Ovary (tissue), 9 donors: Measurements from ENCODE around the gene FAM110D. TPM values are rescaled to one million over a fixed set of nuclear protein-coding genes. Genes with fewer than 3 reads are reported as not detected.

Experiments
- DNase-seq, 5 donors: peaks; one replicate each; pipeline ENCODE4 v3.0.0-alpha.2; 2019 to 2020
- H3K27ac ChIP-seq, 2 donors: fragments of 200-600 bp; one replicate each; pipeline versions ENCODE4 v1.5.1 to v1.8.0; 2019 to 2022
- H3K27me3 ChIP-seq: fragments of 200-600 bp; one replicate; pipeline ENCODE4 v1.8.0; 2022
- H3K36me3 ChIP-seq: fragments of 200-600 bp; sonication (generic); one replicate; pipeline ENCODE4 v1.5.1; 2019
- H3K4me1 ChIP-seq: one replicate; pipeline ENCODE4 v1.8.1; 2013; ENCODE audit warnings: mild to moderate bottlenecking, moderate library complexity; ENCODE audit not compliant: insufficient read depth
- H3K4me3 ChIP-seq: fragments of 200-600 bp; sonication (generic); one replicate; pipeline ENCODE4 v1.5.1; 2017
- H3K9me3 ChIP-seq, 2 donors: fragments of 200-600 bp in 1 of 2; sonication (generic) in 1 of 2; one replicate each; pipeline versions ENCODE4 v1.5.1 to v1.8.1; 2013 to 2019; ENCODE audit warnings: mild to moderate bottlenecking in 1 of 2, moderate library complexity in 1 of 2
- EP300 ChIP-seq: sonication (generic); formaldehyde crosslinking; IDR thresholded peaks from one replicate; pipeline ENCODE4 v1.6.1; 2017; ENCODE audit warnings: antibody characterized with exemption
- POLR2A ChIP-seq: fragments of 450-650 bp; IDR thresholded peaks from one replicate; pipeline ENCODE4 v1.6.1; 2017; ENCODE audit warnings: antibody characterized with exemption, mild to moderate bottlenecking, moderate library complexity
- WGBS, 3 donors: extraction: QIAGEN DNeasy Blood & Tissue Kit in 1 of 3; methylation state at CpG; one replicate each; pipeline versions ENCODE4 v1.1.5 to v1.1.7; 2013 to 2017; 5-methylcytosine and 5-hydroxymethylcytosine counted together
- intact Hi-C, 4 donors: fragments of 100-400 bp; cut with DNase I; formaldehyde crosslinking; loops; one replicate each; pipeline versions ENCODE4 v1.11.0 to v1.15.1; 2022 to 2023
- polyA plus RNA-seq, 2 donors: library from polyadenylated mRNA; stranded (reverse); fragments of 200-250 nt in 1 of 2; fragments of 350-450 nt in 1 of 2; fragmentation: Illumina TruSeq in 1 of 2; extraction: RNeasy Lipid Tissue Mini Kit (QIAGEN cat#74804) in 1 of 2; gene quantifications; one replicate each; pipeline ENCODE4 v1.2.3, GENCODE V29; 2013 to 2014
- total RNA-seq, 7 donors: library from RNA; depleted of rRNA in 2 of 7; stranded (reverse); fragments of >200 nt in 2 of 7; fragmentation: NEBNext Ultra II Directional in 3 of 7; extraction: Animal tissue kit (Norgen Biotek cat#: 25700) in 3 of 7; gene quantifications; one replicate each; pipeline versions ENCODE4 v1.1.0 to v1.2.4, GENCODE V29; 2016 to 2023
- TF ChIP-seq, protein P1 (sequence below), 3 donors: fragments of 450-650 bp in 2 of 3; fragments of 200-600 bp in 1 of 3; IDR thresholded peaks; one replicate each; pipeline versions ENCODE4 v1.5.1 to v1.8.0; 2016 to 2022; ENCODE audit warnings: antibody characterized with exemption in 3 of 3, mild to moderate bottlenecking in 1 of 3
- donor health status: DM: no; HTN: no; CAD: no; lungs with moderate emphysema.
- donor health status: DM: no; HTN: no; CAD: no.
- donor health status: Bipolar disorder and iron deficiency.
- donor health status: DM: yes; HTN: yes; CAD: no.
- donor health status: DM: no; HTN: no; CAD: no.
- donor health status: DM: yes; HTN: yes; CAD: no.

Gene FAM110D
- total and polyA plus RNA-seq, 9 donors, result 0.91 to 4.9 (median 2.1) TPM

DNA sequence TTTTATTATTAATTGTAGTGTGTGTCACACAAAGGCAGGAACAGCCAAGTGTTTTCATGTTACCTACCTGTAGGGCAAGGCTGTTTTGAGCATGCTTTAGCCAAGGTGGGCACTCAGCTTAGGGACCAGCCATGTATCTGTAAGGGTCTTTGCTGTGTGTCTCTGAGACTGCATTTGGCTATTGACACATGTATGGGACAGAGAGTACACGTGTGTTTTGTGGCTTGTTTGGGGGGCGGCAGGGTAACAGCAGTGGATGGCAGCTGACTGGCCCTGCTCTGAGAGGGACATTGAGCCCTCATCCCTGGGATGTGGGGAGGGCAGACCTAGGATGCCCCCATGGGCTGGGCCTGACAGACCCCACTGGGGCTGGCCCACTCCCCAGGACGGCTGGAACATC lies 38.4 kb downstream of the FAM110D start:
- DNase-seq, result no peak
- Histone ChIP-seq H3K4me1 (no peaks in the 10 kb centered on the region), H3K27me3 (no peaks in the 10 kb centered on the region), H3K36me3 (no peaks in the 10 kb centered on the region), H3K9me3 (no peaks in the 10 kb centered on the region), H3K27ac (no peak overlapping the region), H3K4me3 (no peak overlapping the region)
- intact Hi-C loops, result no loop called here
- TF ChIP-seq, protein P1, sequence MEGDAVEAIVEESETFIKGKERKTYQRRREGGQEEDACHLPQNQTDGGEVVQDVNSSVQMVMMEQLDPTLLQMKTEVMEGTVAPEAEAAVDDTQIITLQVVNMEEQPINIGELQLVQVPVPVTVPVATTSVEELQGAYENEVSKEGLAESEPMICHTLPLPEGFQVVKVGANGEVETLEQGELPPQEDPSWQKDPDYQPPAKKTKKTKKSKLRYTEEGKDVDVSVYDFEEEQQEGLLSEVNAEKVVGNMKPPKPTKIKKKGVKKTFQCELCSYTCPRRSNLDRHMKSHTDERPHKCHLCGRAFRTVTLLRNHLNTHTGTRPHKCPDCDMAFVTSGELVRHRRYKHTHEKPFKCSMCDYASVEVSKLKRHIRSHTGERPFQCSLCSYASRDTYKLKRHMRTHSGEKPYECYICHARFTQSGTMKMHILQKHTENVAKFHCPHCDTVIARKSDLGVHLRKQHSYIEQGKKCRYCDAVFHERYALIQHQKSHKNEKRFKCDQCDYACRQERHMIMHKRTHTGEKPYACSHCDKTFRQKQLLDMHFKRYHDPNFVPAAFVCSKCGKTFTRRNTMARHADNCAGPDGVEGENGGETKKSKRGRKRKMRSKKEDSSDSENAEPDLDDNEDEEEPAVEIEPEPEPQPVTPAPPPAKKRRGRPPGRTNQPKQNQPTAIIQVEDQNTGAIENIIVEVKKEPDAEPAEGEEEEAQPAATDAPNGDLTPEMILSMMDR (IDR thresholded peaks at IDR 0.05), result no peak
- no peak for TF ChIP-seq POLR2A
- TF ChIP-seq EP300, result no peak
- WGBS, 3 donors, result 85 to 88% (median 85%) methylated on average over 3 of the region's 3 CpGs

DNA sequence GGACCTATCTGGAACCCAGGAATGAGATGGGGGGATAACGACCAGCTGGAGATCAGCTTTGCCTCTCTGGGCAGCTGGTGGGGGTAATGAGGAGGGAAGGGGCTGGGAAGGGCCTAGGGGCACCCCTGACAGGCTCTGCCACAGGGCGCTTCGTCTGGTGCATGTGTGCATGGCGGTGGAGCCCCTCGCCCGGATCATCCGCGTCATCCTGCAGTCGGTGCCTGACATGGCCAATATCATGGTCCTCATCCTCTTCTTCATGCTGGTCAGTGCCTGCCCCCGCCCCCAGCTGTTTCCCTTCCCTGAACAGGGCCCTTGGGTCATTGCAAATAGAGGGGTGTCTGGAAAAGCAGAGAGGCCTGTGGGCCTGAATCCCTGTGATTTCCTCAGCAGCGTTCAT lies 38.9 kb downstream of the FAM110D start:
- 77 to 86% (median 81%) methylated on average over 11 of the region's 11 CpGs for WGBS, 3 donors
- Histone ChIP-seq H3K4me3 (no peak overlapping the region), H3K27me3 (no peaks in the 10 kb centered on the region), H3K4me1 (no peaks in the 10 kb centered on the region), H3K36me3 (no peaks in the 10 kb centered on the region), H3K27ac (no peak overlapping the region), H3K9me3 (no peaks in the 10 kb centered on the region)
- intact Hi-C loops, result no loop called here
- no peak for DNase-seq
- TF ChIP-seq, protein P1 (IDR thresholded peaks at IDR 0.05), result no peak
- no peak for TF ChIP-seq EP300
- no peak for TF ChIP-seq POLR2A

DNA sequence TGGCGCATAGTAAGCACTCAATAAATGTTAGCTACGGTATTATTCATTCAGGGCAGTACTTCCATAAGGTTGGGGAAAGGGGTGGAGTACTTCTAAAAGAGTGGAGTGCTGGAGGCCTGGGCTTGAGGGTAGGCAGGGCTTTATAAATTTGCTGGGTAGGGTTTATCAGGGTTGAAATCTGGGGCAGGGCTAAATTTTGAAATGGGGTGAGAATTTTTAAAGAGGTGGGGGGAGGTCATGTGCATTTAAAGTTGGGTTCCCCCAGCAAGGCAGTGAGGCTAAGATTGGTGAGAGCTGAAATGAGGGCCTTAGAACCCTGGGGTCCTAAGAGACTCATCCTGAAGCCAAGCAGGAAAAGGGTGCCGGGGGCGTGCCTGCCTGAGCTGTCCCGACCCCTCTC lies 41.5 kb downstream of the FAM110D start:
- WGBS, 3 donors, result 86 to 94% (median 88%) methylated on average over 5 of the region's 5 CpGs
- no peak for DNase-seq
- Histone ChIP-seq H3K4me1 (no peaks in the 10 kb centered on the region), H3K4me3 (no peak overlapping the region), H3K27me3 (no peaks in the 10 kb centered on the region), H3K27ac (no peak overlapping the region), H3K9me3 (no peaks in the 10 kb centered on the region), H3K36me3 (no peaks in the 10 kb centered on the region)
- intact Hi-C loops, result no loop called here
- TF ChIP-seq, protein P1 (IDR thresholded peaks at IDR 0.05), result no peak
- no peak for TF ChIP-seq POLR2A
- no peak for TF ChIP-seq EP300

DNA sequence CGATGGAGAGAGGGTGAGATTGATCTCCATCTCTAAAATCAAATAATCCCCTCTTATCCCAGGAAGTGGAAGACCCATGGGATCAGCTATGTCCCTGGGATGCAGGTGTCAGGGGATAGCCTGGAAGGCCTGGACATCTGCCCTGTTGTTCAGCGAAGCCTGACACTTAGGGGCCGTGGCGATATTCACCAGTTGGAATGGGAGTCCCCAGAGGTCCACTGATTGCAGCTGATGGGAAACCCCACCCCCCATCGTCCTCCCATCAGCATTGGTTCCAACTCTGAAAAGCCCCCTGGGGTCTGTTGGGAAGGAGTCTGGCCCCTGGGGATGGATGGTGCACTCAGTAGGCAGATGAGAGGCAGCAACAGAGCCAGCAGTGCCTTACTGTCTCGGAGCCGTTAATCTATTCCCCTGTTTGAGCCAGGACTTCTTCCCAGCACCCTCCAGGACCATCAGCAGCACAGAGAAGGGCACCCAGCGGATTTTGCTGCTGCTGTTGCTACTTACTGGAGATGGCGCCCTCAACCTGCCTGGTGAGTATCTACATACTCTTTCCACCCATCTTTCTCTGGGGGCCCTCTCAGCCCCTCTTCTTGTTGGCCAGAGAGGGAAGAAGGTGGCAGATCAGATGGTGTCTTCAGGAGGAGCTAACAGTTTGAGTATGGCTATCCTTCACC lies 44.9 kb downstream of the FAM110D start:
- no peaks in the 10 kb centered on the region for H3K27me3 ChIP-seq
- no peaks in the 10 kb centered on the region for H3K4me1 ChIP-seq
- no peaks in the 10 kb centered on the region for H3K36me3 ChIP-seq
- no peak for TF ChIP-seq POLR2A
- no peak for TF ChIP-seq EP300
- TF ChIP-seq, protein P1 (IDR thresholded peaks at IDR 0.05), result no peak
- intact Hi-C loops, result no loop called here
- no peak overlapping the region for H3K27ac ChIP-seq
- 76 to 87% (median 82%) methylated on average over 9 of the region's 9 CpGs for WGBS, 3 donors
- H3K4me3 ChIP-seq, result no peak overlapping the region
- H3K9me3 ChIP-seq, result no peaks in the 10 kb centered on the region
- no peak for DNase-seq
